Measurements from ENCODE around the gene OR7E24.

The OR7E24 gene

GRCh38 chr19:9250630-9251029 is at the start of gene OR7E24:
OR7E24 (plus strand) TSS chr19:9250930; CDS start chr19:9251044, 114 bp downstream.
- DNase-seq: no peak

DNA sequence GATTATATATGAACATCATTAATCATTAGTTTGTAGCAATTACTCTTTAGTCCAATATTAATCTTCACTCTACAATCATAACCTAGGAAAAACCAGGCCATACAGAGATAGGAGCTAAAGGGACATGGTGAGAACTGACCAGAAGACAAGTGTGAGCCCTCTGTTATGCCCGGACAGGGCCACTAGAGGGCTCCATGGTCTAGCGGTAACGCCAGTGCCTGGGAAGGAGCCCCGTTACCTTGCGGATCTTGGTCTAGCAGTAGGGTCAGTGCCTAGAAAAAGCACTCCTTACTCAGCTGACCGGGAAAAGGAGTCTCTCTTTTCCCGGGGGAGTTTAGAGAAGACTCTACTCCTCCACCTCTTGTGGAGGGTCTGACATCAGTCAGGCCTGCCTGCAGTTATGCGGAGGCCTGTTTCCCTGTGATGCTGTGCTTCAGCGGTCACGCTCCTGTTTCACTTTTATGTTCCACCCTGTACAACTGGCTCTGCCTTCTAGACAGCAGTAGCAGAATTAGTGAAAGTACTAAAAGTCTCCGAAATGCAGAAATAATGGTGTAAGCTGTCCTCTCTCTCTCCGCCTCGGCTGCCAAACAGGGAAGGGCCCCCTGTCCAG is 45.1 kb upstream of the OR7E24 start:
- peak; percentile 63 for DNase-seq

- no peak for DNase-seq
Measured at GRCh38 chr19:9219489-9219888, 31.2 kb upstream of the OR7E24 start, which contains the start of gene OR7D4. OR7D4 (minus strand) TSS chr19:9219589; CDS start chr19:9214837, 4,752 bp downstream.

- DNase-seq: no peak
Measured at GRCh38 chr19:9251236-9251635, 506 bp downstream of the OR7E24 start.

DNA sequence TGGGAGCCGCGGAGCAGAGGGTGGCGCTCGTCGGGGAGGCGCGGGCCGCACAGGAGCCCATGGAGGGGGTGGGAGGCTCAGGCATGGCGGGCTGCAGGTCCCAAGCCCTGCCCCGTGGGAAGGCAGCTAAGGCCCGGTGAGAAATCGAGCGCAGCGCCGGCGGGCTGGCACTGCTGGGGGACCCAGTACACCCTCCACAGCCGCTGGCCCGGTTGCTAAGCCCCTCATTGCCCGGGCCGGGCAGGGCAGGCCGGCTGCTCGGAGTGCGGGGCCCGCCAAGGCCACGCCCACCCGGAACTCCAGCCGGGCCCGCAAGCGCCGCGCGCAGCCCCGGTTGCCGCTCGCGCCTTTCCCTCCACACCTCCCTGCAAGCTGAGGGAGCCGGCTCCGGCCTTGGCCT is 32.8 kb downstream of the OR7E24 start:
- peak; percentile 20 for DNase-seq

- DNase-seq: no peak
Measured at GRCh38 chr19:9289231-9289884, 38.6 kb downstream of the OR7E24 start.

DNA sequence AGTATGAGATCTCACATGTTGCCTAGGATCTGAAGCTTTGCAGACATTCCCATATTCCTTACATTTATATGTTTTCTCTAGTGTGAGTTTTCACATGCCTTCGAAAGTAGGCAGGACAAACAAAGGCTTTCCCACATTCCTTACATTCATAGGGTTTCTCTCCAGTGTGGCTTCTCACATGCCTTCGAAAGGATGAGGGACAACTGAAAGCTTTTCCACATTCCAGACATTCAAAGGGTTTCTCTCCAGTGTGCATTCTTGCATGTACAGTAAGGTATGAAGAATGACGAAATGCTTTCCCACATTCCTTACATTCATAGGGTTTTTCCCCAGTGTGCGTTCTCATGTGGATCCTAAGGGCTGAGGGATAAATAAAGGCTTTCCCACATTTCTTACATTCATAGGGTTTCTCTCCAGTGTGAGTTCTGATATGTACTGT is 44.7 kb downstream of the OR7E24 start:
- DNase-seq: no peak

GRCh38 chr19:9296336-9296735 is 45.6 kb downstream of the OR7E24 start:
- no peak for DNase-seq

Measured in CD4-positive, alpha-beta T cell treated with Interleukin-12 subunit alpha and Interleukin-12 subunit beta, for 1 hour (primary cell).